ENCODE data around the gene FLVCR1.
"Not testable (repeated sequence)": the region's sequence is repeated elsewhere in the genome, so short reads cannot be mapped to it uniquely, and the experiment has no call there.

The FLVCR1 gene

GRCh38 chr1:212828395-212828794 is 29.7 kb upstream of the FLVCR1 start:
- Histone ChIP-seq H3K9me3 (ENCODE audit: control insufficient read depth, insufficient read depth, low read depth, low read length) (peaks cover 34% of the 10 kb centered on the region), H3K27ac (ENCODE audit: low read depth, low read length) (no peak overlapping the region), H3K27me3 (ENCODE audit: control insufficient read depth, insufficient read depth, low read length) (no peaks in the 10 kb centered on the region), H3K4me3 (ENCODE audit: low read depth, low read length) (no peak overlapping the region), H3K36me3 (ENCODE audit: control insufficient read depth, insufficient read depth, low read length) (peaks cover 3% of the 10 kb centered on the region; the same call in 1 of the 2 replicates), H3K4me1 (ENCODE audit: control insufficient read depth, insufficient read depth, low read length) (no peaks in the 10 kb centered on the region), H3K9ac (ENCODE audit: low read length) (no peak overlapping the region)

- not testable (repeated sequence) for H3K9ac ChIP-seq (ENCODE audit: low read length); H3K4me3 ChIP-seq (ENCODE audit: low read depth, low read length); H3K27ac ChIP-seq (ENCODE audit: low read depth, low read length); H3K27me3 ChIP-seq (ENCODE audit: control insufficient read depth, insufficient read depth, low read length); H3K4me1 ChIP-seq (ENCODE audit: control insufficient read depth, insufficient read depth, low read length); H3K36me3 ChIP-seq (ENCODE audit: control insufficient read depth, insufficient read depth, low read length); H3K9me3 ChIP-seq (ENCODE audit: control insufficient read depth, insufficient read depth, low read depth, low read length)
These were observed 24.6 kb upstream of the FLVCR1 start for GRCh38 chr1:212833211-212834207.

GRCh38 chr1:212838145-212838544 is 19.9 kb upstream of the FLVCR1 start:
- H3K27me3 ChIP-seq (ENCODE audit: control insufficient read depth, insufficient read depth, low read length), result no peaks in the 10 kb centered on the region
- no peak overlapping the region for H3K27ac ChIP-seq (ENCODE audit: low read depth, low read length)
- no peaks in the 10 kb centered on the region for H3K36me3 ChIP-seq (ENCODE audit: control insufficient read depth, insufficient read depth, low read length)
- 0 out of 2 replicates have a peak, but pooled peaks cover 2% of the 10 kb centered on the region for H3K9me3 ChIP-seq (ENCODE audit: control insufficient read depth, insufficient read depth, low read depth, low read length)
- no peak overlapping the region for H3K4me3 ChIP-seq (ENCODE audit: low read depth, low read length)
- H3K9ac ChIP-seq (ENCODE audit: low read length), result no peak overlapping the region
- no peaks in the 10 kb centered on the region for H3K4me1 ChIP-seq (ENCODE audit: control insufficient read depth, insufficient read depth, low read length)

DNA sequence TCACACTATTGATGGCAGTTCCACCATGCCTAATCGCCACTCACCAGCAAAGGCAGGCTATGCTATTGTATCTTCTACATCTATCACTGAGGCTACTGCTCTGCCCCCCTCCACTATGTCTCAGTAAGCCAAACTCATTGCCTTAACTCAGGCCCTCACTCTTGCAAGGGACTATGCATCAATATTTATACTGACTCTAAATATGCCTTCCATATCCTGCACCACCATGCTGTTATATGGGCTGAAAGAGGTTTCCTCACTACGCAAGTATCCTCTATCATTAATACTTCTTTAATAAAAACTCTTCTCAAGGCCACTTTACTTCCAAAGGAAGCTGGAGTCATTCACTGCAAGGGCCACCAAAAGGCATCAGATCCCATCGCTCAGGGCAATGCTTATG is 13.6 kb upstream of the FLVCR1 start:
- H3K36me3 ChIP-seq (ENCODE audit: control insufficient read depth, insufficient read depth, low read length); H3K4me1 ChIP-seq (ENCODE audit: control insufficient read depth, insufficient read depth, low read length); H3K27me3 ChIP-seq (ENCODE audit: control insufficient read depth, insufficient read depth, low read length); H3K9ac ChIP-seq (ENCODE audit: low read length); H3K27ac ChIP-seq (ENCODE audit: low read depth, low read length); H3K4me3 ChIP-seq (ENCODE audit: low read depth, low read length): not testable (repeated sequence)
- peaks cover 15% of the 10 kb centered on the region; the same call in 1 of the 2 replicates for H3K9me3 ChIP-seq (ENCODE audit: control insufficient read depth, insufficient read depth, low read depth, low read length)

GRCh38 chr1:212847549-212847948 is 10.5 kb upstream of the FLVCR1 start, which contains the start of gene SPATA45:
Gene SPATA45 (minus strand): TSS chr1:212847649. CDS start chr1:212836149, 11,500 bp downstream.
- Histone ChIP-seq H3K27ac (ENCODE audit: low read depth, low read length) (no peak within 1 kb of the TSS), H3K4me3 (ENCODE audit: low read depth, low read length) (no peak within 1 kb of the TSS), H3K4me1 (ENCODE audit: control insufficient read depth, insufficient read depth, low read length) (no peaks in the 10 kb centered on the region)

DNA sequence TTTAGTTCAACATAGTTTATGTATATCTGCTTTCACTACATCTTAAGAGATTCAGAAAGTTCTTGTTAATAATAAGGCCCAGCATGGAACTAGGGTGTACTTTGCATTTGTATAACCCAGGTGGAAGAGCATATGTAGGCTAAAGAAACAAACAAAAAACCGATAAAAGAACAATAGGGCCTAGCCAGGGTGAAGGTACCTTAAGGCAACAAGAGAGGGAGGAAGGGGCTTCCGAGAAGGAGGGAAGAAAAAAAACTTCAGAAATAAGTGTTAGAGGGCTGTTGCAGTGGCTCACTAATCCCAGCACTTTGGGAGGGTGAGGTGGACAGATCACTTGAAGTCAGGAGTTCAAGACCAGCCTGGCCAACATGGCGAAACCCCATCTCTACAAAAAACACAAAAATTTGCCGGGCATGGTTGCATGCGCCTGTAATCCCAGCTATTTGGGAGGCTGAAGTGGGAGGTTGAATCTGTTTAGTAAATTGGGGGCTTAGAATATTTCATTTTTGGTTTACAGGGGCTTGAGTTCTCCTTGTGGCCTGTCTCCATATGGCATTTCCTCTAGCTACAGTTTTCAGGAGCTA is 5.9 kb upstream of the FLVCR1 start:
- H3K4me3 ChIP-seq (ENCODE audit: low read depth, low read length), result no peak overlapping the region
- H3K27ac ChIP-seq (ENCODE audit: low read depth, low read length), result no peak overlapping the region

More at GRCh38 chr1:212847549-212847948, 10.5 kb upstream of the FLVCR1 start, which contains the start of gene SPATA45:
- no peaks in the 10 kb centered on the region for H3K27me3 ChIP-seq (ENCODE audit: control insufficient read depth, insufficient read depth, low read length)
- H3K36me3 ChIP-seq (ENCODE audit: control insufficient read depth, insufficient read depth, low read length), result no peaks in the 10 kb centered on the region
- no peak within 1 kb of the TSS for H3K9ac ChIP-seq (ENCODE audit: low read length)
- H3K9me3 ChIP-seq (ENCODE audit: control insufficient read depth, insufficient read depth, low read depth, low read length), result peaks cover 15% of the 10 kb centered on the region; the same call in 1 of the 2 replicates

DNA sequence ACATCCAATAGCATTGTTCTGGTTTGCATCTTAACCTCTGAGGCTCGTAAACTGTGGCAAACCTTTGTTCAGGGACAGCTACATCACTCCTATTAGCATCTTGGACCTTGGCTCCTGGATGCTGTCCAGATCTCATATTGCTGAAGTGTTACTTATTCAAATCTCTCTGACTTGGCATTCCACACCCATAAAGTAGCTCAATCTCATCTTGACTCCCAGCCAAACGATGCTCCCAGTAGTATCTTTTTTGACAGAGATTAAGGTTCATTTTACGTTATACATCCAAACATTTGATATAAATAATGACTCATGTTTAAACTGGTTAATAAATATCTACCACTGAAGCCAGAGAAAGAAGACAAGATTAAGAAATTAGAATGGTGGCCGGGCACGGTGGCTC is 4.4 kb upstream of the FLVCR1 start:
- no peak overlapping the region for H3K4me3 ChIP-seq (ENCODE audit: low read depth, low read length)
- no peak overlapping the region for H3K27ac ChIP-seq (ENCODE audit: low read depth, low read length)
- peaks cover 11% of the 10 kb centered on the region for H3K4me1 ChIP-seq (ENCODE audit: control insufficient read depth, insufficient read depth, low read length)
- no peaks in the 10 kb centered on the region for H3K27me3 ChIP-seq (ENCODE audit: control insufficient read depth, insufficient read depth, low read length)
- H3K36me3 ChIP-seq (ENCODE audit: control insufficient read depth, insufficient read depth, low read length), result peaks cover 10% of the 10 kb centered on the region
- H3K9ac ChIP-seq (ENCODE audit: low read length), result no peak overlapping the region
- H3K9me3 ChIP-seq (ENCODE audit: control insufficient read depth, insufficient read depth, low read depth, low read length), result peaks cover 4% of the 10 kb centered on the region; the same call in 1 of the 2 replicates

More for the DNA sequence above, 5.9 kb upstream of the FLVCR1 start:
- no peak overlapping the region for H3K9ac ChIP-seq (ENCODE audit: low read length)
- H3K36me3 ChIP-seq (ENCODE audit: control insufficient read depth, insufficient read depth, low read length), result peaks cover 9% of the 10 kb centered on the region; the same call in 1 of the 2 replicates
- H3K4me1 ChIP-seq (ENCODE audit: control insufficient read depth, insufficient read depth, low read length), result peaks cover 11% of the 10 kb centered on the region
- no peaks in the 10 kb centered on the region for H3K27me3 ChIP-seq (ENCODE audit: control insufficient read depth, insufficient read depth, low read length)
- H3K9me3 ChIP-seq (ENCODE audit: control insufficient read depth, insufficient read depth, low read depth, low read length), result peaks cover 9% of the 10 kb centered on the region; the same call in 1 of the 2 replicates

DNA sequence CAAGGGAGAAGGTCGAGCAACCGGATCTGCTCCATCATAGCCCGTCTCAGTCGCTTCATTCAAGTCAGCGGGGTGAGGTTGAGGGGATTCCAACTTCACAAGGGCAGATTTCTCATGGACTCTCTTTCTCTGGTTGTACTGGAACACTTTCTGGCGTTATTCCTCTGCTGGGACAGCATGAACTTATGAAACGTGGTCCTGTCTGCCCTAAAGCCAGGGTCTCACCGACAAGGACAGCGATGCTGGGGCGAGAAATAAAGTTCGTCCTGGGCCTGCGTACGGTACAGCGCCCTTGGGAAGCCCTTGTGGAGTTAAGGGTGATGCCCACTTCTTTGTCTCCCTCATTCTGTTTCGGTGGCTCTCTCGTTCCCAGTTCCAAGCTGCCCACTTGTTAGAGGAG is 1.3 kb upstream of the FLVCR1 start:
- Histone ChIP-seq H3K27ac (ENCODE audit: low read depth, low read length) (no peak overlapping the region; the same call in 1 of the 2 replicates), H3K9me3 (ENCODE audit: control insufficient read depth, insufficient read depth, low read depth, low read length) (no peaks in the 10 kb centered on the region; the same call in 1 of the 2 replicates), H3K36me3 (ENCODE audit: control insufficient read depth, insufficient read depth, low read length) (peaks cover 33% of the 10 kb centered on the region), H3K27me3 (ENCODE audit: control insufficient read depth, insufficient read depth, low read length) (no peaks in the 10 kb centered on the region), H3K9ac (ENCODE audit: low read length) (peak overlapping the region; percentile 78), H3K4me3 (ENCODE audit: low read depth, low read length) (peak overlapping the region; percentile 99), H3K4me1 (ENCODE audit: control insufficient read depth, insufficient read depth, low read length) (peaks cover 11% of the 10 kb centered on the region)

- Histone ChIP-seq H3K27ac (ENCODE audit: low read depth, low read length) (peak overlapping the region; percentile 94), H3K4me1 (ENCODE audit: control insufficient read depth, insufficient read depth, low read length) (peaks cover 11% of the 10 kb centered on the region), H3K36me3 (ENCODE audit: control insufficient read depth, insufficient read depth, low read length) (peaks cover 48% of the 10 kb centered on the region), H3K4me3 (ENCODE audit: low read depth, low read length) (peak overlapping the region; percentile 99), H3K9me3 (ENCODE audit: control insufficient read depth, insufficient read depth, low read depth, low read length) (peaks cover 6% of the 10 kb centered on the region; the same call in 1 of the 2 replicates), H3K9ac (ENCODE audit: low read length) (peak overlapping the region; percentile 91), H3K27me3 (ENCODE audit: control insufficient read depth, insufficient read depth, low read length) (no peaks in the 10 kb centered on the region)
These were observed 588 bp downstream of the FLVCR1 start for GRCh38 chr1:212858461-212859265.

- peaks cover 6% of the 10 kb centered on the region; the same call in 1 of the 2 replicates for H3K9me3 ChIP-seq (ENCODE audit: control insufficient read depth, insufficient read depth, low read depth, low read length)
- H3K4me1 ChIP-seq (ENCODE audit: control insufficient read depth, insufficient read depth, low read length), result peaks cover 7% of the 10 kb centered on the region; the same call in 1 of the 2 replicates
- H3K27me3 ChIP-seq (ENCODE audit: control insufficient read depth, insufficient read depth, low read length), result no peaks in the 10 kb centered on the region
- H3K9ac ChIP-seq (ENCODE audit: low read length), result peak overlapping the region; percentile 29
- H3K4me3 ChIP-seq (ENCODE audit: low read depth, low read length), result peak overlapping the region; percentile 99
- H3K27ac ChIP-seq (ENCODE audit: low read depth, low read length), result no peak overlapping the region
- peaks cover 61% of the 10 kb centered on the region for H3K36me3 ChIP-seq (ENCODE audit: control insufficient read depth, insufficient read depth, low read length)
These were observed 2.9 kb downstream of the FLVCR1 start for GRCh38 chr1:212860713-212861581.

All from HUES6 (cell line).